ENCODE results near the gene LRIG3.

LRIG3 gene

DNA sequence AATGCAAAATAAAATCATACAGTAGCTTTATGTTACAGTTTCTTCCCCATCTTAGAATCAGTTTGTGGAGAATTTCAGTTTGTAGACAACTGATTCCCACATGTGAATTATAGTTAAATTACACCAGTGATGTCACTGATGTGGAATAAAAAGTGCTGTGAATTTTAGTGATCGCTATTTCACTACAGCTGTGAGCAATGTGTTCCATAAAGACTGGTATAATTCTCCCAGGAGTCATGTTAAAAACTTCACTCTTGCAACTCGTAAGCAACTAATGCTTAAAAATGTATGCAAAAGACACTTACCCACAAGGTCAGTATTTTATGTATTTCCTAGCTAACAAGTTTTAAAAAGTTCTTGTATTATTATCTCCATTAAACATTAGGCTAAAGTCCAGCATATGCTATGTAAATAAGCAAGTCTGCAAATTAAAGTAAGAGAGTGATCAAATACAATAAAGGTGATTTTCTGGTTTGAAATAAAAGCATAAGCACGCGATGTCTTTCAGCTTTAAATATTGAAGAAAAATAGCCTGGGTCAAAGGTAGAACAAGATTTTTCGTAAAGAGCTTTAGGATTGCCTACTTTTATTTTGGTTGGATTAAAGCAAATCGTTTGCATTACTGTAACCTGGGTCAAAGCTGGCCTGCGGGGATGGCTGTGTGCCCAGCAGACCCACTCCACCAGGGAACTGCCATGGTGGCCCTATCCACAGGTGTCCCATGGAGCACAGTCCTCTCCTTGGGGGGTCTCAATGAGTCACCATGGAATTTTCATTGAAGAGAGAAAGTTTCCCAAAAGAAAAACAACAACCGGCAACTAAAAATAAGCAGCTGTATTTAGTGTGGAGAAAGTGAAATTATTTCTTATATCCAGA is 12.7 kb upstream of the LRIG3 start:
- no peak for DNase-seq

DNA sequence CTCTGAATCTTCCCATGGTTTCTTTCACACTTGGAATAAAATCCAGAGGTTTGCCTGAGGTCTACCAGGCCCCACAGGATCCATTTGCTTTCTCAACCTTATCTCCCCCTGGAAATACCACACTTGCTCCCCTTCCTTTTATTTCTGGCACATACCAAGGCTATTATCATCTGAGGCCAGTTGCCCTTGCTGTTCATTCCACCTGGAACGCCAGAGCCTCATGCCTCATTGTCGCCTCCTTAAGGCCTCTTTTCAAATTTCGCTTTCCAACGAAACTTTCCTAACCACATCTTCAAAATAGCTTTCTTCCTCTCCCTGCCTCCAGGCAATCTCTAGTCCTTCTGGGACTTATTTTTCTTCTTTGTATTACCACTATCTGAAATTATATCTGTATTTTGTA is 11.2 kb upstream of the LRIG3 start:
- no peak for DNase-seq

DNA sequence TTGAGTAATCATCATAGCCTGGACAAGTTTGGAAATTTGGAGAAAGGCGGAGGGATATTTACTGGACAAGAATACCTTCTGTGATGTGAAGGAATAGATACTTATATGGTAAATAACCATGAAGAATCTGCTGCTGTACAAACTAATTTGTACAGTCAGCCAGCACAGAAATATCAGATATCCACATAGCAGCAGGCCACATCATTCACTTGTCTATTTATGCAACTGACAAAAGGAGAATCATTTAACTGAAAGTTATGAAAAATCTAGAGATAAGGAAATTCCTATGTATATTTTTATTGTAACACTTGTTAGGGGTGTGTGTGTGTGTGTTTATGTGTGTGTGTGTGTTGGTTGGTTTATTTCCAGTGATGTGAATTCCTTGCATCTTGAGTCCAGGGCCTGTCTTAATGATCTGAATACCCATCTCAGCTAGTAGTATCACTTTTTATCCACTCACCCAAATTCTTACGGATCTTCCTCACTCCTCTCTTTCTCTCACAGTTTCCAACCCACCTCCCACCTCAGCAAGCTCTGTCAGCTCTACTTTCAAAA is 10.5 kb upstream of the LRIG3 start:
- DNase-seq, result no peak

DNA sequence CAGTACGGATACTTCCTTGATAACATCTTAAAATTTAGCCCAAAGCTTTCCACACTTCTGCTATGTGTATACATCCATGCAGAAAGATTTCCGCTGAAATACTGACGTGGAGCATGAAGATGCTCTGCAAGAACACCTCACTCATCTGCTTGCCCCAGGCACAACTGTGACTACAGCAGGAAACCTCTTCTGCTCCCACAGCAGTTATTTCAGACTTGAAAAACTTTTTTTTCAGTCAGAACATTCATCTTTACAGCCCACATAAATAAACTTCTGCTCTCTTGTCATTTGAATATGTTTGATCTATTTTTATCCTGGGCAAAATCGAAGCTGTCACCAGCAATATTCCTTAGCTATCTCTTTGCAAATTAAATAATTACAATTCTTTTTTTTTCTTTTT is 6.8 kb upstream of the LRIG3 start:
- DNase-seq, result no peak

DNA sequence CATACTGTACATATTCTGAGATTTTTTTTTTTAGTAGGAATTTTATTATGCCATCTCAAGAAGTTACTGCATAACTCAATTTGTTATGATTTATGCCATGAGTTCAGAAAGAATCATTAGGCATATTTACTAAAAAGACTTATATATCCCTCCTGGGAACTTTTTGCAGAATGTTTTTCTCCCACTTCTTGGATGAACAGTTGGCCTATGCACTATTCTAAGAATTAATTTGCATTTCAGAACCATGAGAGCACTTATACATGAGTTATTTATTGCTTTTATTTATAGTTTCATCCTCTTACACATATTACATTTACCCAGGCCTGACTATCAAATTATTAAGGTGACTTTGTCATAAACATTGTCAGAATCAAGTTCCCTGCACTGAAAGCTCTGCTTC is 6.3 kb upstream of the LRIG3 start:
- no peak for DNase-seq

DNA sequence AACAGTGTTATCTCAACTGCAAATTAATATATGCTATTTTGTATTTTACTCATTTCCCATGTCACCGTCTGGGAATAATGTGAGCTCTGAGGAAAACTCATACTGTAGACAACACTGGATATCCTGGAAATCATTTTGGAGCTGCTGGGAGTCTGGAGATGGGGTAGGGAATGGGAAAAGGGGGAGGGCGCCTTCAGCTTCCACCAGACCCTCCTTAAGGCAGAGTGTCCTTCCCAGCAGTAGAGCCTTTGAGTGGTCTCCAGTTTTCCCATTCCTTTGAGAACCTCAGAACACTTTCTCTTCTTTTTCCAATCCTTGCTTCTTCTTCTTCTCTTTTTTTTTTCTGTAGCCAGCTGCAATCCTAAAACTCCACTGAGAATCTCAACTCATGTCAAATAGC is 5.4 kb upstream of the LRIG3 start:
- DNase-seq, result no peak

DNA sequence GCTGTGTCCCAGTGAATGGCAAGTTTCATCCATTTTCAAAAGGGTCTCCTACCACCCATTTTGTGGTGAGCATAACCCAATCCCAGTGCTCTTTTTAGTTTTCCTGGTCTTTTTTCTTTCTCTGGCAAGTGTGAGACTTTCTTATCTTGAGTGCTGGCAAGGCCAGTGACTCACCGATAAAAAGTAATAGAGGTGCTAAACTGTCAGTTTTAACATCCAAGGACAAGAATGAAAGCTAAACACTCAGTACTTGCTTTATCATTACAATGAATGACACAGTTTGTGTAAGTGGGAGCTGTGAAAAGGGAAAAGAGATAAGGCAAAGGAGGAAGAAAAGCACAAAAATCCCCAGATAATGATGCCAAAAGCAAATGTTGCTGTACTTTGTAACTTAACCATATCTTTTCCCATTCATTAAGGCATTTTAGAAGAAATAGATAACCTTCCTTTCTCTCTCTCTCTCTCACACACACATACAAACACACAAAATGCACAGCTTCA is 4.9 kb upstream of the LRIG3 start:
- no peak for DNase-seq

DNA sequence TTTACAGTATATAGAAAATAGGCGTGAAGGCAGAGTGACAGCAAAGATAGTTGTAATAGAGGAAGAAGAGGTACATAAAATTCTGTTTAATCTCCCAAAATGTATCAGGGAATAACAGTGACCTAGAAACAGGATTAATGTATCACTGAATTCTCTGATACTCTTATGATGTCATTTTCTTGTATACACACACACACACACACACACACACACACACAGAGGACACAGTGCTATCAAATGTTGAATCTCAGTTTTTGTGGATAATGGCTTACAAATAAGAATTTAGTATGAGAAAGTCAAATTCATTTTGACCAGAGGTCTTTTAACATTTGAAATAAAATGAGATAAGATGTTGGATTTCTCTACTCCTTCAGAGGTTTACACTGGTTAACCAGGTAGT is 4.3 kb upstream of the LRIG3 start:
- DNase-seq, result no peak

DNA sequence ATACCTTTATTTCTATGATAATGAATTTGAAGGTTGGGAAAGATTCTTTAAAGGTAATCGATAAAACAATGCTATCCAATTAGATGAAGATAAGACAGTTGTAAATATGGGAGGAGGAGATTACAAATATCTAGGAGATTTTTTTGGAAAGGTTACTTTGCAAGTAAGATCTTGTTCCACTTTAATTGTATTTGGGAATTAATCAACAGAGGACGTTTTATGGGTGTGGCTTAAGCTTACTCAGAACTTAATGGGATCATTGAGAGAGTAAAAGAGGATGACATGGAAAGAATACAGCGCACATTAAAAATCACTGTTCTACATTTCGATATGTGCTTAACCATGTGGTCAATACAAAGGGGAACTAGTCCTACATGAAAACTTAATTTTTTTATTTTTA is 3.5 kb upstream of the LRIG3 start:
- no peak for DNase-seq

DNA sequence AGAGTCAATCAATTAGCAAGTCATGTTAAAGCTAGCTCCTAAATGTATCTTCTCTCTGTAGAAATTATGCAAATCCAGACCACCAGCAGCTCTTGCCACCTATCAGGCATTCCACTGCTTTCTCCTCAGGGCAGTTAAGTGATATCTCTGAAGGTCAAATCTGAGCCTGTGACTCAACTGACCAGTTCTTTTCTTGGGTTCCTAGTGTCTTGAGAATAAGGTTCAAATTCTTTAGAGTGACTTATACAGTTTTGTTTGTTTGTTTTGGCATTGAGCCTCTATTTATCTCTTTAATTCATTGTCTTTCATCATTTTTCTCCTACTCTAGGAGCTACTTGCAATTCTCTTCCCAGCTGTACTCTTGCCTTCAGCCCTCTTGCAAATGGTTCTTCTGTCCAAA is 2.5 kb upstream of the LRIG3 start:
- no peak for DNase-seq

DNA sequence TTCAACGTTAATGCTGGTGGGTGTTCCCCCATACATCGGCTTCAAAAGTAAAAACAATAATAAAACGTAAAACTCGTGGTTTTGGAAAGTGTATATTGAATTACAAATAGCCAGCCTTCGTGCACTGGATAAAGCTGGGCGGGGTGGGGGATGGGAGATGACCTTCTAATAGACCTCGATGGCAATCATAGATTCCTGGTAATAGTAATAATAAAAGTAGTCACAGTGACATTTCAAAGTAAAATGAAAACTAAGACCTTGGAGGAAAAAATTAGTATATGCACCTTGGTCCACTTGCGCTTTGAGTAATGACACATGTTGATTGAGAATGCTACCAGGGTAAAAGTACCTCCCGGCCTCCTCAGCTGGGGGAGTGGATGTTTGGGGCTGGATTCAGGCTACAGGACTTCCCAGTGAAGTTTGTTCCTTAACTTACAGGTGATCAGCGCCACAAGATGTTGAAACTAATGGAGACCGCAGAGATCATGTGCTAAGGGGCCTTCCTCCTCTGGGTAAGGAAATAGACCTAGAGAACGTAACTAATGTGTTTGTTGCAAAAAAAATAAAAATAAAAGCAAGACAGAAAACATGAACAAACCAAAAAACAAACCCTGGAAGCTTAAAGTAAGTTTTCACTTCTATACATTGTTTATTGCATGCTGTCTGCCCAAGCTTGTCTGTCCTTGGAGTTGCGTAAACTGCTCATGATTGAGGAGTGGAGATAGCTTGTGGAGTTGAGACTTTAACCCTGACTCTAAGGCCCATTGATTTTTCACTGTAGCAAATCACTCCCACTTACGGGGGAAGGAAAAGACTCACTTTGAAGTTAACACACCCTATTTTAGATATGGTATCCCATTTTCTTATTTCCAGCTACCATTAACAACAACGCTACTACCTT is 907 bp upstream of the LRIG3 start:
- DNase-seq, result no peak

DNA sequence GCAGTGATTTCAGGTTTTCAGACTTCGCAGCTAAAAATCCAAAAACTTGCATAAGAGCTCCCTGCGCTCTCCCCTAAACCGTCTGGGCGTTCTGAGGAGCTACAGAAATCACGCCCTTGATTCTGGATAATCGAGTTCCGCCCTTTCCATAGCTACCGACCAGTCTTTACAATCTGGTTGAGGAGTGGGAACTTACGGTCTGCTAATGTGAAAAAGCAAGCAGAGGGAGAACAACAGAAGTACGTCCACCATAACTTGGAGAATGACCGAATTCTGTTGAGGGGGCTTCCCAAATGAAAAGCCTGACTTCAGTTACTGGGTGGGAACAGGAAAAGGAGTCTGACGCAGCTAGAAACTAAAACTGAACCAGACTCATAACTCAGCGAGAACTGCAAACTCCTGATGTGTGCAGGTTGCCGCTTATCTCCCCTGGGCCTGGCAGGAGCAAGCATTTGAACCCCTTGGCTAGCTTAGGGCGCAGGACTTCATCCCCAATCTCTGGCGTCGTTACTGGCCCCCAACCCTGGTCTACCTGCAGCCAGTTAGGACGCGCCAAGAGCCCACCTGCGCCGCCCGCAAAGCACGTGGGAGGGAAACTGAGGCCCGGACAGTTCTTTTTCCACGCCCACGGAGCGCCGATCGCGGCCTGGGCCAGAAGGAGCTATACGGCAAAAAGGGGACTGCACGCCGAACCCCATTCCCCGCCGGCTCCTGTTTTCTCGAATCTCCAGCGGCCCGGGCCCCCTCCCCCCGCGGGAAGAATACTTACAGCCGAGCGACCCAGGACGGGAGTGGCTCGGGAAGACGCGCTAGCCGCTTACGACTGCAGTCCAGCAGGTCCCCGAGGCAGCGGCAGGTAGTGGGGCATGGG is 838 bp downstream of the LRIG3 start:
- peak in 1 of 5 experiments; percentile 3 for DNase-seq

DNA sequence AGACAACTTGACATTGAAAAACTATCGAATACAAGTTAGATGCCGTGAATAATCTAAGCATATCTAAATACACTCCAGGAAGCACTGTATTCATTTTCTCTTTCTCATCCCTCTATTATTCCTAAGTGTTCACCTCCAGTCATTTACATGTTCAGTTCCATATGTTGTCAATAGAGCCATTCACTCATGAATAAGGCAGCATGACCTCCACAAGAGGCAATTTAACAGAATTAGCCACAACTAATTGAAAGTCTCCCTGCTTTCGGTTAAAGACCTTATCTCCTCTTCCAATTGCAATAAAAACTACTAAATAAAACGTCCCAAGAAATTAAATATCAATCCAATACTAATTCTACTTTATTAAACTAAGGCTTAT is 1.8 kb downstream of the LRIG3 start:
- no peak for DNase-seq

DNA sequence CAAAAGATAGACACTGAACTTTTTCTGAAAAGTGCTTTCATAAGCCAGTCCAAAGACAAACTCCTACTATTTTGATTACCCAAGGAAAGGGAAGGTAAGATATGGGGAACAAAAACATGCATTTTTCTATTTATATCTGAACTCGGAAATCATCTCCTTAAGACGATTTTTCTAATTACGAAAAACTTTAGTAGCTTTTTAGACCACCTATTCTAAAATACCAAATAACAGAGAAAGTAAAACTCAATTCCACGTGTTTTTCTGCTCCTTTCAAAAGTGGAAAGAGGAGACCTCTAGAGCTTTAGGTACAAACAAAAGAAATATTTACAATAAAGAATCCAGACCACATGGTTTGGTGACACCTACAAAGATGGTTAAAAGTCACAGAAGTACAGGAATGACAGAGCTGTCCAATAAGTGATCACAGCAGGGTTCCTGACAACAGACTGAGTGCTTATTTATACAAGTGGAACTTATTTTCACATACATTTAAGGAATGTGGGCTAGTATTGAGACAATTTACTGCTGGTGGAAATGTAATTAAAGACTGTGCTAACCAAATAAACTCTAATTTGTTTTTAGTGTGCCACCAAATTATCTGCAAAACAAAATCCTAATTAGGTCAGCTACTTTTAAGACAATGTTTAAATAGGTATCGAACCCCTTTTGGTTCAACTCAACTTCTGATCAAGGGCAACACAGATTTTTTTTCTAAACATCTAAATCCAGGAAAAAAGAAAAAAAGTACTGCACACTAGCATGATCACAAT is 2.4 kb downstream of the LRIG3 start:
- no peak for DNase-seq

DNA sequence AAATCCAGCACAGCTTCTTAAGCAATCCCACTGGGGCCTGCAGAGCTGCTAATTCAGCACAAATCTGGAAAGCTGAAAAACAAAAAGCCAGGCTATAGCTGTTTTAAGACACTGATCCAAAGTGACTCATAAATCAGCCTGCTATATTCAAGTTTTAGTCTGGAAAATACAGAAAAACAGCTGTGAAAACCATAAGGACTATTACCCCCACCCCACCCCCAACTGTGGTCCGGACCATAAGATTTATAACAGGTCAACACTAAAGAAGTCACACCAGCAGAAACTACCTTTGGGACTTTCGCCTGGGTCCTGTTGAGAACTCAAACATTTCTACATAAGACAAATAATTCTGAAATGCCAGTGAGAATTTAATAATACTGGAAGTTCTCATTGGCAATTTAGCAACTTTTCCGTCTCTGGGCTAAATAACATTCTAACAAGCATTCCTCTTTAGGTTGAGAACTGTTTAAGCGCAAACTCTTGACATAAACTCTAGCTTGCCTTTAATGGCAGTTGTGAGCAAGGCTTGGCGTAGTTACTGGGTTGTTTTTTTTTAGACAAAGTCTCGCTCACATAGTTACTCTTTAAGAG is 3.3 kb downstream of the LRIG3 start:
- no peak for DNase-seq

DNA sequence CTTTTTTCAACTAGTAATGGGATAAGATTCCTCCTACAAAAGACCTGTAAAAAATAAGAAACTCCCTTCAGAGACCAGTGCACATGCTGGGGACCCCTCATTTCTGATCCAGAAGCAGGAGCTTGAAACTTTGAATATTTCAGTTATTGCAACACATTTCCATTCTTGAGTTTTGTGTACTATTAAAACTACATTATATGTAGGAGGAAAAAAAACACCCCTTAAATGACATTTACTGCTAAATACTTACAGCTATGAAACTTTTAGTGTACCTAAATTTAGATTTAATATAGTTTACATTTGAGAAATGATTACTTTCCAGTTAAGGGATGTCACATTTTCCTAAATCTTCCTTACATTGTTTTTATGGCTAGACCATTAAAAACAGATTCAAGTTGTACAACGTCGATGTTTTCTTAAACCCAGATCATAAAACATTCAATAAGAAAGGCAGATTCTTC is 4.1 kb downstream of the LRIG3 start:
- no peak for DNase-seq

DNA sequence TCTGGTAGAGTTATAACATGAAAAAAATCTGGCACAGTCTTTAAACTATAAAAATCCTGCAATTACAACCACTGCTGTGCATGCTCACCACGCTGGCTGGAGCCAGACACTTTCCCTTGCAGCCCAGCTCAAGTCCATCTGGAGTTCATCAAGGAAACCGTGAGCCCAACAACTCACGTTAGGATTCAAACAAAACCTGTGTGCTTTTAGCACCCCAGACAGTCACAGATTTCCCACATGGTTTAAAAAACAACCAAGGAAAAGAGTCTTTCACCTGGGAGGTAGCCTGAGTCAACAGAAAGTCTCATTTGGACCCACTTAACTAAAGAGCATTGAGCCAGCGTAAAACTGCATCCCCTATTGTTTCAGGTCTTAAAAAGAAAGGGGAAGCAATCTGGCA is 4.7 kb downstream of the LRIG3 start:
- DNase-seq, result no peak

DNA sequence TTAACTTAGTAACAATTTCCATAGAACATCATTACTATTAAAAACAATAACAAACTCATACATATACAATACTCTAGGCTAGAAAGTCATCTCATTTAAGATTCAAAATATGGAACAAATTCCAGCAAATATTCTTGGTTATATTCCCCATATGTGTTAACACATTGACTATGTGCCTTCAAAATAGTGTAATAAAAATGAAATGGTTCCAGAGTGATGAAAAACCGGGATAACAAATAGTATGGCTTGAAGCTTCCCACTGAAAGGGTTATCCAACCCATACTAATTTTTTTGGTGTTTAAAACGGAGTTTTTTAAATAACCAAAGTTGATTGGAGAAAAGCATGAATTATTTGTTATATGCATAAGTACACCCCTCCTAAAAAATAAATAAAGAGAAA is 5.3 kb downstream of the LRIG3 start:
- DNase-seq, result no peak

DNA sequence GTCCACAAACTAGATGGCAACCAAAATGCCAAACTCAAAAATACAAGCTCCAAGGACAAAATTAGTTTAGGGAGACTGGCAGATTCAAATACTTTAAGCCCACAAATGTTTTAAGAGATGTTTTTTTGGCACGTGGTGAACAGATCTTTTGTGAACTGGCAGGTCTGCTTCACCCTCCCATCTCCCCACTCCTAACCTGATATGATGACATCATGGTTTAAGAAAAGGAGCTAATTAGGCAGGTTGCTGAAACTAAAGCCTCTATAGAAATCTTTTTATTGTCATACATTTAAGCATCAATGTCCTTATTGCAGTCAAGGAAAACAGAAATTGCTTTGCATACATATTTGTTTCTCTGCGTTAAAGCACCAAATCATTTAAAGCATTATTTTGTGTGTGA is 5.8 kb downstream of the LRIG3 start:
- DNase-seq, result no peak

DNA sequence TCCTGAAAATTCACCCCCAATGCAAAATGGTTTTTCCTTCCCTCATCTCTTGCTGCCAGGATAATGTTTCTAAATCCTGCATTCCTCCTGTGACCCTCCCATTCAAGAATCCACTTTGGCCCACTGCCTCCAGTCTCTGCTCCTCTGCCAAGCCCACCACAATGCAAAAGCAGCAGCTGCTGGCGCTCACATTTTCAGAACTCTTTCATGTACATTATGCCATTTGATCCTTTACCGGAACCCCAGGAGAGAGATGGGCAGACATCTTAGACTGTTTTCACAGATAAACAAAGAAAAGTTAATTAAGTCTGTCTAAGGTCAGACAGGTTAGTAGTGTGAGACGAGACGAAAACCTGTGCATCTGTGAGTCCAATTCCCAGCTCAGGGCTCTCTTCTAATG is 12.9 kb downstream of the LRIG3 start:
- no peak for DNase-seq

DNA sequence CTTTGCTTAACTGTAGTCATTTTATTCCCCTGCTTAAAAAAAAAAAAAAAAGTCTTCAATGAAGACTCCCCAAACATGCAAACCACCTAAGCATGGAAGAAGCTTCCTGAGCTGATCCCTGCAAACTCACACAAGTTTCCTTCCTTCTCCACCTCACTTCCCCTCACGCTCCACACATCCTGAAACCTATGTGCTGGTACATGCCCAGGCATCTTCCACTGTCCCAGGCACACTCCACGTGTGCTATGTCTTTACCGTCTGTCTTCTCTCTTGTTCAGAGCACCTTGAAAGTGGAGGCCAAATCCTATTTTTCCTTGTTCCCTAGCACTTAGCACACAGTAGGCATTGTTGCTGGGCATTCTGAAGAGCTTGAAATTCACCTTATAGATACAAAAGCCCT is 13.4 kb downstream of the LRIG3 start:
- no peak for DNase-seq

Measured in T-helper 2 cell (primary cell).